IPS-18a (cell line): ENCODE data around the gene UNCX.

Experiments
- H3K27ac ChIP-seq: one replicate; pipeline ENCODE4 v1.5.1; 2013; ENCODE audit warnings: low read length
- H3K27me3 ChIP-seq: one replicate; pipeline ENCODE4 v1.6.1; 2013; ENCODE audit warnings: mild to moderate bottlenecking, low read length; ENCODE audit not compliant: control insufficient read depth, insufficient read depth
- H3K36me3 ChIP-seq: one replicate; pipeline ENCODE4 v1.6.1; 2013; ENCODE audit warnings: low read depth, low read length; ENCODE audit not compliant: control insufficient read depth
- H3K4me1 ChIP-seq: one replicate; pipeline ENCODE4 v1.6.1; 2013; ENCODE audit warnings: low read depth, low read length; ENCODE audit not compliant: control insufficient read depth
- H3K4me3 ChIP-seq: one replicate; pipeline ENCODE4 v1.5.1; 2013; ENCODE audit warnings: low read length
- H3K9ac ChIP-seq: one replicate; pipeline ENCODE4 v1.6.1; 2013; ENCODE audit warnings: mild to moderate bottlenecking, low read length, moderate library complexity
- H3K9me3 ChIP-seq: one replicate; pipeline ENCODE4 v1.6.1; 2013; ENCODE audit warnings: low read depth, low read length; ENCODE audit not compliant: control insufficient read depth

Gene UNCX

GRCh38 chr7:1228545-1229201 is 4.0 kb upstream of the UNCX start:
- H3K27me3 ChIP-seq = peaks cover 93% of the 10 kb centered on the region

GRCh38 chr7:1229202-1229947 is 3.3 kb upstream of the UNCX start:
- no peak overlapping the region for H3K27ac ChIP-seq

More at GRCh38 chr7:1228545-1229201, 4.0 kb upstream of the UNCX start:
- no peak overlapping the region for H3K4me3 ChIP-seq
- H3K9ac ChIP-seq = no peak overlapping the region
- H3K27ac ChIP-seq = no peak overlapping the region
- H3K9me3 ChIP-seq = no peaks in the 10 kb centered on the region
- H3K4me1 ChIP-seq = peaks cover 30% of the 10 kb centered on the region
- no peaks in the 10 kb centered on the region for H3K36me3 ChIP-seq

GRCh38 chr7:1229956-1230355 is 2.7 kb upstream of the UNCX start:
- H3K27ac ChIP-seq = no peak overlapping the region

More at GRCh38 chr7:1229202-1229947, 3.3 kb upstream of the UNCX start:
- Histone ChIP-seq H3K4me1 (peaks cover 34% of the 10 kb centered on the region), H3K9me3 (no peaks in the 10 kb centered on the region), H3K27me3 (peaks cover 93% of the 10 kb centered on the region), H3K9ac (no peak overlapping the region), H3K36me3 (no peaks in the 10 kb centered on the region), H3K4me3 (no peak overlapping the region)

GRCh38 chr7:1230411-1231213 is 2.1 kb upstream of the UNCX start:
- peaks cover 93% of the 10 kb centered on the region for H3K27me3 ChIP-seq

More at GRCh38 chr7:1229956-1230355, 2.7 kb upstream of the UNCX start:
- no peak overlapping the region for H3K9ac ChIP-seq
- no peaks in the 10 kb centered on the region for H3K36me3 ChIP-seq
- peaks cover 38% of the 10 kb centered on the region for H3K4me1 ChIP-seq
- no peak overlapping the region for H3K4me3 ChIP-seq
- peaks cover 93% of the 10 kb centered on the region for H3K27me3 ChIP-seq
- H3K9me3 ChIP-seq = no peaks in the 10 kb centered on the region

GRCh38 chr7:1231214-1232102 is 1.2 kb upstream of the UNCX start:
- Histone ChIP-seq H3K27me3 (peaks cover 92% of the 10 kb centered on the region), H3K9me3 (no peaks in the 10 kb centered on the region), H3K4me3 (no peak overlapping the region), H3K4me1 (peaks cover 33% of the 10 kb centered on the region), H3K27ac (no peak overlapping the region), H3K9ac (no peak overlapping the region), H3K36me3 (no peaks in the 10 kb centered on the region)

More at GRCh38 chr7:1230411-1231213, 2.1 kb upstream of the UNCX start:
- Histone ChIP-seq H3K9me3 (no peaks in the 10 kb centered on the region), H3K4me1 (peaks cover 40% of the 10 kb centered on the region), H3K27ac (no peak overlapping the region), H3K36me3 (no peaks in the 10 kb centered on the region), H3K4me3 (no peak overlapping the region), H3K9ac (no peak overlapping the region)

- H3K9ac ChIP-seq = no peak overlapping the region
- H3K36me3 ChIP-seq = no peaks in the 10 kb centered on the region
- H3K27ac ChIP-seq = no peak overlapping the region
- peaks cover 31% of the 10 kb centered on the region for H3K4me1 ChIP-seq
- no peak overlapping the region for H3K4me3 ChIP-seq
- H3K27me3 ChIP-seq = peaks cover 90% of the 10 kb centered on the region
- no peaks in the 10 kb centered on the region for H3K9me3 ChIP-seq
Measured at GRCh38 chr7:1232103-1232466, 587 bp upstream of the UNCX start.

- H3K27ac ChIP-seq = no peak overlapping the region
- H3K9ac ChIP-seq = no peak overlapping the region
- peaks cover 90% of the 10 kb centered on the region for H3K27me3 ChIP-seq
Measured at GRCh38 chr7:1233333-1234048, 819 bp downstream of the UNCX start.

GRCh38 chr7:1234049-1234880 is 1.6 kb downstream of the UNCX start:
- Histone ChIP-seq H3K36me3 (no peaks in the 10 kb centered on the region), H3K9me3 (no peaks in the 10 kb centered on the region), H3K4me3 (no peak overlapping the region), H3K9ac (no peak overlapping the region), H3K4me1 (peaks cover 17% of the 10 kb centered on the region), H3K27me3 (peaks cover 90% of the 10 kb centered on the region), H3K27ac (no peak overlapping the region)

More at GRCh38 chr7:1233333-1234048, 819 bp downstream of the UNCX start:
- Histone ChIP-seq H3K9me3 (no peaks in the 10 kb centered on the region), H3K4me1 (peaks cover 20% of the 10 kb centered on the region), H3K4me3 (no peak overlapping the region), H3K36me3 (no peaks in the 10 kb centered on the region)

- Histone ChIP-seq H3K4me3 (no peak overlapping the region), H3K4me1 (peaks cover 17% of the 10 kb centered on the region), H3K36me3 (no peaks in the 10 kb centered on the region), H3K27ac (no peak overlapping the region), H3K27me3 (peaks cover 95% of the 10 kb centered on the region), H3K9me3 (no peaks in the 10 kb centered on the region), H3K9ac (no peak overlapping the region)
Measured at GRCh38 chr7:1234881-1235500, 2.3 kb downstream of the UNCX start.
